Right atrium auricular region (tissue), 2 donors: ENCODE measurements around the gene LDLRAD3. TPM values are rescaled to one million over a fixed set of nuclear protein-coding genes. Genes with fewer than 3 reads are reported as not detected.

Source experiments
- DNase-seq: peaks from one replicate; pipeline ENCODE4 v3.0.0-alpha.2; 2019; ENCODE audit warnings: low spot score
- H3K27ac ChIP-seq, 2 donors: fragments of 200-600 bp; sonication (generic); 1 replicate in 1 of 2; 2 replicates in 1 of 2; pipeline ENCODE4 v1.5.1; 2016 to 2019
- H3K27me3 ChIP-seq, 2 donors: fragments of 200-600 bp; sonication (generic); one replicate each; pipeline versions ENCODE4 v1.5.1 to v1.6.0; 2017 to 2019
- H3K36me3 ChIP-seq: fragments of 200-600 bp; sonication (generic); one replicate; pipeline ENCODE4 v1.5.1; 2016
- H3K4me1 ChIP-seq, 2 donors: fragments of 200-600 bp; sonication (generic); one replicate each; pipeline versions ENCODE4 v1.5.1 to v1.6.0; 2017 to 2019
- H3K4me3 ChIP-seq, 2 donors: fragments of 200-600 bp; sonication (generic); 1 replicate in 1 of 2; 2 replicates in 1 of 2; pipeline ENCODE4 v1.5.1; 2017 to 2019; ENCODE audit warnings: mild to moderate bottlenecking in 1 of 2, moderate library complexity in 1 of 2
- H3K9me3 ChIP-seq, 2 donors: fragments of 200-600 bp; sonication (generic); one replicate each; pipeline ENCODE4 v1.5.1; 2019
- CTCF ChIP-seq, 2 donors: fragments of 200-600 bp; sonication (generic); IDR thresholded peaks; one replicate each; pipeline ENCODE4 v1.5.1; 2019; ENCODE audit warnings: antibody characterized with exemption in 2 of 2
- total RNA-seq, 2 donors: library from RNA; depleted of rRNA; stranded (reverse); fragments of >200 nt; gene quantifications; one replicate each; pipeline ENCODE4 v1.1.0, GENCODE V29; 2016

Gene LDLRAD3
- total RNA-seq, 2 donors from 2014 or later, result 3.6 to 7.0 TPM

GRCh38 chr11:35990816-35991215, 47.0 kb downstream of the LDLRAD3 start:
- DNase-seq, result no peak

GRCh38 chr11:35992548-35992947, 48.7 kb downstream of the LDLRAD3 start:
- H3K36me3 ChIP-seq, result no peaks in the 10 kb centered on the region
- peaks cover 0 to 13% of the 10 kb centered on the region in 2 donors for H3K9me3 ChIP-seq
- DNase-seq, result no peak
- no peak overlapping the region for H3K4me3 ChIP-seq
- H3K27me3 ChIP-seq, result no peaks in the 10 kb centered on the region
- H3K4me1 ChIP-seq, result no peaks in the 10 kb centered on the region
- TF ChIP-seq CTCF (IDR thresholded peaks at IDR 0.05), result no peak
- no peak overlapping the region for H3K27ac ChIP-seq

More at GRCh38 chr11:35990816-35991215, 47.0 kb downstream of the LDLRAD3 start:
- Histone ChIP-seq H3K27ac (no peak overlapping the region), H3K36me3 (no peaks in the 10 kb centered on the region), H3K27me3 (no peaks in the 10 kb centered on the region), H3K4me1 (no peaks in the 10 kb centered on the region), H3K9me3 (peaks cover 0 to 13% of the 10 kb centered on the region in 2 donors), H3K4me3 (no peak overlapping the region)
- no peak for TF ChIP-seq CTCF (IDR thresholded peaks at IDR 0.05)

- TF ChIP-seq CTCF (IDR thresholded peaks at IDR 0.05), result no peak
- no peaks in the 10 kb centered on the region for H3K36me3 ChIP-seq
- no peaks in the 10 kb centered on the region for H3K27me3 ChIP-seq
- H3K27ac ChIP-seq, result no peak overlapping the region
- DNase-seq, result no peak
- no peak overlapping the region for H3K4me3 ChIP-seq
- H3K9me3 ChIP-seq, result peaks cover 0 to 13% of the 10 kb centered on the region in 2 donors
- H3K4me1 ChIP-seq, result no peaks in the 10 kb centered on the region
These were observed 50.6 kb downstream of the LDLRAD3 start for GRCh38 chr11:35994421-35994820.

GRCh38 chr11:35995681-35996271, 51.9 kb downstream of the LDLRAD3 start:
- H3K4me1 ChIP-seq, result no peaks in the 10 kb centered on the region
- no peak for TF ChIP-seq CTCF (IDR thresholded peaks at IDR 0.05)
- no peaks in the 10 kb centered on the region for H3K27me3 ChIP-seq
- H3K9me3 ChIP-seq, result peaks cover 0 to 13% of the 10 kb centered on the region in 2 donors
- DNase-seq, result no peak
- no peak overlapping the region for H3K4me3 ChIP-seq
- H3K27ac ChIP-seq, result no peak overlapping the region
- H3K36me3 ChIP-seq, result no peaks in the 10 kb centered on the region

GRCh38 chr11:35997902-35998520, 54.1 kb downstream of the LDLRAD3 start:
- no peaks in the 10 kb centered on the region for H3K27me3 ChIP-seq
- H3K36me3 ChIP-seq, result no peaks in the 10 kb centered on the region
- DNase-seq, result no peak
- no peak for TF ChIP-seq CTCF (IDR thresholded peaks at IDR 0.05)
- H3K27ac ChIP-seq, result no peak overlapping the region
- H3K4me1 ChIP-seq, result no peaks in the 10 kb centered on the region
- H3K9me3 ChIP-seq, result peaks cover 0 to 13% of the 10 kb centered on the region in 2 donors
- H3K4me3 ChIP-seq, result no peak overlapping the region
